Stimulated activated CD4-positive, alpha-beta T cell treated with anti-CD3 and anti-CD28 coated beads, TNF-alpha, amount 100 ng/mL, for 1 hour (primary cell): ENCODE data around the gene WDR82.
A peak's percentile ranks its signal among the peaks of the same experiment; 100 is the strongest.
"Not testable (repeated sequence)": the region's sequence is repeated elsewhere in the genome, so short reads cannot be mapped to it uniquely, and the experiment has no call there.

Experiments used
- DNase-seq, 3 donors: peaks; one replicate each; pipeline ENCODE4 v3.0.0-alpha.2; 2020; ENCODE audit warnings: low read depth in 3 of 3, low spot score in 1 of 3

WDR82 gene

DNA sequence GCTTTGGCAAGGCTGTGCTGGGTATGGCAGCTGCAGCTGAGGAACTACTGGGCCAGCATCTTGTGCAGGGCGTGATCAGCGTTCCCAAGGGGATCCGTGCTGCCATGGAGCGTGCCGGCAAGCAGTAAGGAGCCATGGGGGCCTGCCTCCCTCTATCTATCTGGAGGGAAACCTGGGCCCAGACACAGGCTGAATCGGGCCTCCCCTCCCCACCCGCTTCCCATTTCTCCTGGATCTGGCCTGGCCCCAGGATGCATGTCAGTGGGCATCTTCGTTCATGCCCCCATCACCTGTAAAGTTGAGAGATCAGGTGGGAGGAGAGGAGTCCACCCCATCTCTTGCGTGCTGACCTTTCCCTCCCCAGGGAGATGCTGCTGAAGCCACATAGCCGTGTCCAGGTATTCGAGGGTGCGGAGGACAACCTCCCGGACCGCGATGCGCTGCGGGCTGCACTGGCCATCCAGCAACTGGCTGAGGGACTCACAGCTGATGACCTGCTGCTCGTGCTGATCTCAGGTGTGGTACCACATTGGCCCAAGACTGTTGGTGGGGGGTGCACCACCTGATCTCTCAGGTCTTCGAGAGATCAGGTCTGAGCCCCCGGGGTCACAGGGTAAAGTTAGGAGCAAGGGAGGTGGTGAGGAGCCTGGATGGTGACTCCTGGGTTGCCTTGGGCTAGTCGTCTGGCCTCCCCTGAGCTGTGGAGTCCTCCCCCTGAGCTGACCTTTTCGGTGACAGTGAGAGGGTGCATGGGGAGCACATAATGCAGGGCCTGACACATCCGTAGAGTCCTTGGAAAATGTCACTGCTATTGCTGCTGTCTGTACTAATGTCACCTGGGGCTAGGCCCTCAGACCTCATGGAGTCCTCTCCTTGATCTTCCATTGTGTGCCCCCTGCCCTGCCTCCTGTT lies 12.4 kb upstream of the WDR82 start:
- DNase-seq: no peak

DNA sequence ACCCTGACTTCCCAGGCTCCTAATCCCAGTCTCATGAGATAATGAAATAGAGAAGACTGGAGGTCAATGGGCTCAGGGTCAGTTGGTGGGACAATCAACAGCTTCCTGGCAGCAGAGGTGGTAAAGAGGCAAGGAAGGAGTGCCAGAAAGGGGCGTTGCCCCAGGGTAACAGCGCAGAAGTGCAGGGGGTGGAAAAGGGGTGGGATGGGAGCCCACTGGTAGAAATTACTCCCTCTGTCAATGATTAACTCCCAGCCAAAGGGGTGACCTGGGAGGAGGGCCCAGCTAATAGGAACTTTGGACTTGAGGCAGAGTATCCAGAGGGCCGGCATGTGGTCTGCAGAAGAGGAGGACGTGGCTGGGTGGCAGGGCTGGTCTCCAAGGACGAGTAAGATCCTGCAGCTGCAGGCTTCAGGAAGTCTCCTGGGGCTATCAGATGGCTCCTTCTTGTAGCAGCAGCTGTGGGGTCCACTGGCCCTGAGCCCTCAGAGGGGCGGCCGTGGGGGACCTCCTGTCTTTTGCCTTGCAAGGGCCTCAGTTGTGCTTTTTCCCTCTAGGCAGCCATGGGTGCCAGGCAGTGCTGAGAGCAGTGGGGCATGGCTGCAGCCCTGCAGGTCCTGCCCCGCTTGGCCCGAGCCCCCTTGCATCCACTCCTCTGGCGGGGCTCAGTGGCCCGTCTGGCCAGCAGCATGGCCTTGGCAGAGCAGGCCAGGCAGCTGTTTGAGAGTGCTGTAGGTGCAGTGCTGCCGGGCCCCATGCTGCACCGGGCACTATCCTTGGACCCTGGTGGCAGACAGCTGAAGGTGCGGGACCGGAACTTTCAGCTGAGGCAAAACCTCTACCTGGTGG lies 11.5 kb upstream of the WDR82 start:
- DNase-seq: no peak

DNA sequence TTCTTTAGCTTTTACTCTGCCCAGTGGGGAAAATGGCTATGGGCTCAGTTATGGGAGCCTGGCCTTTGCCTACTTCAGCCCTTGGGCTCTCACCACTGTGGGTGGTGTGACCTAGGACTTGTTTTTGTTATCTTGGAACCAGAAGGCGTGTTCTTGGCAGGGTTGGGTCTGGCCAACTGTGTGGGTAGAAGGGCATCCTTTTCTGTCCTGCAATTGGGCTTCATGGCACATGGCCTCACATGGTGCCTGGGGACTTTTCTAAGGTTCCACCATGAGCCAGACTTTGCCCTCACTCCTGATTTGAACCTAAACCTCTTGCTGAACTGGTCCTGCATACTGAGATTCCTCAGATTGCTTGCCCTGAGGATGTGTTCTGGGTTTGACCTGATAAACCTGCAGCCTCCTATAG lies 10.9 kb upstream of the WDR82 start:
- DNase-seq: no peak

DNA sequence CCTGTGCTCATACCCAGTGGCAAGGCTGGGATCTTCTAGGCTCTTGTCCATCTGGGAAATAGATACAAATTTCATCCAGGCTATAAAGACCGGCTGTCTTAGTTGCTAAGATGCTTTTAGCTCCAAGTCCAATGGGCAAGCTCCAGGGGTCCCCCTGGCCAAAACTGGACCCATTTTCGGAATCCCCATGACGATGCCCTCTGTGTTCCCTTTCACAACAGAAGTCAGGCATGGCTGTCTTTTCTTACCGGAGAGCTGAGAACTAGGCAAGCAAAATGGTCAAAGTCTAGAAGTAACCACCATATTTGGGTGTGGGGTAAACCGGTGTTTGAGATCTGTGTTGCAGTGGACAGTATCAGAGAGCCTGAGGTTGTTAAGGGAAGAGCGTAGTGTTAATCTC lies 10.2 kb upstream of the WDR82 start:
- no peak for DNase-seq

DNA sequence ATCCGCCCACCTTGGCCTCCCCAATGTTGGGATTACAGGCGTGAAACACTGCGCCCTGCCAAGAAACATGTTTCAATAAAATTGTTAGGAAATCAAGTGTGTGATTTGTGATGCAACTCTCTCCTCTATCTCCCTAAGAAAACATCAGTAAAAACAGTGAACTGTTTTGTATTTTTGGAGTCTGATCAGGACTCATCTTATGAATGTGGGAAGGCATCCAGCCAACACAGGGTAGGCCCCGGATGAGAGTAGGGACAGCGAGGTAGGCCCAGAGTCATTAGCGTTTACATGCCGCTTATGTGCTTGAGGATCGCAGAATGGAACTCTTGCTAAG lies 8.3 kb upstream of the WDR82 start:
- DNase-seq: no peak

DNA sequence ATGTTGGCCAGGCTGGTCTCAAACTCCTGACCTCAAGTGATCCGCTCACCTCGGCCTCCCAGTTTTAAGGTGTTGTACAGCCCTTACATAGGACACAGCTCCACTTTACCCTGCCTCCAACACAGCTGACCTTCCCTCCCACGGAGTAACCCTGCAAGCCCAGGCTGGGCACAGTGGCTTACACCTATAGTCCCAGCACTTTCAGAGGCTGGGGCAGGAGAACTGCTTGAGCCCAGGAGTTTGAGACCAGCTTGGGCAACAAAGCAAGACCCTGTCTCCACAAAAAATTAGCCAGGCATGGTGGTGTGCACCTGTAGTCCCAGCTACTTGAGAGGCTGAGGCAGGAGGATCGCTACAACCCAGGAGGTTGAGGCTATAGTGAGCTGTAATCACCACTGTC lies 5.6 kb upstream of the WDR82 start:
- not testable (repeated sequence) for DNase-seq

DNA sequence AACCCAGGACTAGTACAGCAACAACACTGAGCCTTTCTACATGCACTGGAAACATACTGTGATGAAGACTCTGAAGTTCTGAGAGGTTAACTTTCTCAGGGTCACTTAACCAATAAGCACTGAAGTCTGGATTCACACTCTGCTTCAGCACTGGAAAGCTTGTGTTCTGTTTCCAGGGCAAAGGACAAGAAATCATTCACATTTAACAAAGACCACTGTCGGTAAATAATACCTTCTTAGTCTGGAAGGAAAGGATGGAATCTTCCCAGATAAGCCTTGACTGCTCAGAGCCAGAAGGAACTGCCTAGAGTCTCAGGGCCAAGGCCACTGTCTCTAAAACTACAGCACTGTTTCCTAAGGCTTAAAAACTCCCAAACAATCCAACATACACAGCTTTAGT lies 4.9 kb upstream of the WDR82 start:
- DNase-seq: no peak

DNA sequence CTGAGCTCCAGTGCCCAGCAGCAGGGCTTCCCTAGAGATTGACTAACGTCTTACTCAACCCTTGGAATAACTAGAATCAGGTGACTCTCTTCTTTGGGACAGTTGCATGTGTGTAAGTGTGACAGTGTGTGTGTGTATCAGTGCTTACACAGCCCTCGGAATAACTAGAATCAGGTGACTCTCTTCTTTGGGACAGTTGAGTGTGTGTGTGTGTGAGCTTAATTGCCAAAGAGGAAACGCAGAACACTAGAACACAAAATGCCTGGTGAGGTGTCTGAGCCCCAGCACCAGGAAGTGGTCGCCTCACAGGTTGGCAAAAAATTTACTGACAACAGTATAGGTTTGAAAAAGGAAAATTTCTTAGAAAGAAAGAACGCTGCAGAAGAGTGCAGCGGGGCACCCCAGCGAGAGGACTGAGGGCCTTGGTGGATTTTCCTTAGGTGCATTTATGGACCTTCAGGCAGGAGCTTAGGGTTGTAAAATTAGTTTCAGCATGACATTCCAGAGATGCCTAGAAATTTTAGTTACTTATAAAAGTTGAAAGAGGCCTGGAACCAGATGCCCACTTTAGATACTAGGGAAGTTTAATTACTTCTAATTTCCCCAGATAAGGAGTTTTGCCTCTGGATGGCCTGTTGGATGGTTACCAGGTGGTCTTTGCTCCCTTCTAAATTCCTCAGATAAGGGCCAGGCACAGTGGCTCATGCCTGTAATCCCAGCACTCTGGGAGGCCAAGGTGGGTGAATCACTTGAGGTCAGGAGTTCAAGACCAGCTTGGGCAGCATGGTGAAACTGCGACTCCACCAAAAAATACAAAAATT lies 3.7 kb upstream of the WDR82 start:
- DNase-seq: no peak

DNA sequence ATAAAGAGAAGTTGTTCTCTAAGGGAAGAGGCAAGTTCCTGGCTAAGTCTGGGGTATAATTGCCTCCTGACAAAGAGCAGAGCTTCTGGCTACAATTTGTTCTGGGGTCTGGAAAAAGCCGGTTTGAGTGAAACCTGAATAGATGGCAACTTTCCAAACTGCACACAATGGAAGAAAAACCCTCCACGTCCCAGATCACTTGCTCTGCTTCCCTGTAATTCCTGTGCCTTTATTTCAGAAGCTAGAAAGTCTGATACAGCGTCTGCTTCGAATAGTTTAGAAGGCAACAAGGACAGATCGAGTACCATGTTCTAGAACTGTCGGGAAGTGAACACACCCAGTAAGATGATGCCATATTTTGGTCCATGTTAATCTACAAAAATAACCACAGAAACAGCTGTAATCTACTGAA lies 1.6 kb upstream of the WDR82 start:
- no peak for DNase-seq

DNA sequence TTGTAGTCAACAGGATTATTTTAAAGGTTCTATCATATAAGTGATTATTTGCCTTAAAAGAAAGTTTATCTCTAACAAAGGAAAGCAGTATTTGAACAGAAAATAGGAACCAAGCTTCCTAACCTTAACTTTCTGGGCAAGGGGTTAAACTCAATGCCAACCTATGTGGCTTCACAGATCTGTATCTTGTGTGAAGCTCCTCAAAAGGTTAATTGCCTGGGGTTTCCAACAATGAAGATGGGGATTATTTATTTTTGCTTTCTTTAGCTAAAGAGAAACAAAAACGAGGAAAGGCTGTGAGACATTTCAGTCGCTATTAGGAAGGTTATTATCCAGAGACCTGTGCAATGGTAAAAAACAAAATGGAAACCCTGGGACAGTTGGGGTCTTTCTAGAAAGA lies 1.1 kb upstream of the WDR82 start:
- no peak for DNase-seq

DNA sequence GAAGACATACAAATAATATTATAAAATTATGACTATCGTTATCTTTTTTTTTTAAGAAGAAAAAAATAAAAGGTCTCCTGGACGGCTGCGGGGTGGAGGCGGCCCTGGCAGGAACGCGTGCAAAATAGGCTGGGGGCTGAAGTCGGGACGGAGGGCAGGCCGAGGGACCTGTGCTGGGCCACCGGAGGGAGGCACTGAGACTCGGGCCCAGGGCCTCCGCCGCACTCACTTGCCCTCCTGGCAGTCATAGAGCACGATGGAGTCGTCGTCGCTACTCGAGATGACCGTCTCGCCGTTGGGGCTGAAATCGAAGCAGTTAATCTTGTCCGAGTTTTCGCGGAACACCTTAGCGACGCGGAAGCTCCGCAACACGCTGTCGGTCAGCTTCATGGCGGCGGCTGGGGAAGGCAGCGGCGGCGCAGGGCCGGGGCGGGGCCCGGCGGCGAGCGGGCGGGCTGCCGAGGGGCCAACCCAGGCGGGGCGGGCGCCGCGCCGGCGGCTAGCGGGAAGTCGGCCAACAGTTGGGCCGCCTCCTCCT lies 408 bp downstream of the WDR82 start:
- DNase-seq: peak in 1 of 3 donors; percentile 55

DNA sequence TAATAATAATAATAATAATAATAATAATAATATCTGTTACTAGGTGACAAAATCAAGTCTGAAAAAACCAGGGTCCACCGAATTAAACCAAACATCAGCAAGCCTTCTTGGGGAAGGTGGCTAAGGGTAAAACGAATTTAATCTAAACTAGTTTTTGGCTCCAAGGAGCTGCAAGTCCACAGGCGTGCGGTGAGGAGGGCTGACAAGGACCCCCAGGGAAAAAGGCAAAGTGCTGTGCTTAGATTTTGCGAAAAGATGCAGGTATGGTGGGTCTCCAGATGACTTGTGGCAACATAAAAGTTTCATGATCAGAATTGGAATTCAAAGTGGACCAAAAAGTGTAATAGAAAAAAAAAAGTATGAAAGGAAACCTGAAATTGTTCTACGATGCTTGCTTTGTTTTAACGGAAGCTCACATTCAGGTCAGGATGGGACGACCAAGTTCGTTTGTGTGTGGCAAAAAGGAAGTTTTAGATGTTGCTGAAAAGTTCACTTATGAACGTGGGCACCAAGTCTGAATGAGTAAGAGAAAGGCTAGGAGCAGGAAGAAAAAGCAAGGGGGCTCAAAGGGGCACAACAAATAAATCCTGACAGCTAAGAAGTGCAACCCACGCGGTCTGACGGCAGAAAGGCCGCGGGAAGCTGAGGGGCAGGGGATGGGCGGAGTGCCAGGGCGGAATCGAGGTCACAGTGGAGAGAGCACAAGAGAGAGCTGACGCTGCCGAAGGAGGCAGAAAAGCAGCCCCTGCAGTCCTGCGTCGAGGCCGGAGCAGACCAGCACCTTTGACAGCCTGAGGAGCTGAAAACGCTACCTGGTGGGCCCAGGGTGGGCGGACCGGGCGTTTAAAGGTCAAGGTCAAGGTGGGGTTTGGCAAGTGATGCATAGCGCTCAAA lies 1.1 kb downstream of the WDR82 start:
- DNase-seq: peak; percentile 26 to 63 (median 38)

DNA sequence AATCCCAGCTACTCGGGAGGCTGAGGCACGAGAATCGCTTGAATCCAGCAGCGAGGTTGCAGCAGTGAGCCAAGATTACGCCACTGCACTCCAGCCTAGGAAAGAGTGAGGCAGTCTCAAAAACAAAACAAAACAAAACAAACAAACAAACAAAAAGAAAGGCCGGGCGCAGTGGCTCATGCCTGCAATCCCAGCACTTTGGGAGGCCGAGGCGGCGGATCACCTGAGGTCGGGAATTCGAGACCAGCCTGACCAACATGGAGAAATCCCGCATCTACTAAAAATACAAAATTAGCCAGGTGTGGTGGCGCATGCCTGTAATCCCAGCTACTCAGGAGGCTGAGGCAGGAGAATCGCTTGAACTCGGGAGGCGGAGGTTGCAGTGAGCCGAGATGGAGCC lies 3.7 kb downstream of the WDR82 start:
- DNase-seq: not testable (repeated sequence)

DNA sequence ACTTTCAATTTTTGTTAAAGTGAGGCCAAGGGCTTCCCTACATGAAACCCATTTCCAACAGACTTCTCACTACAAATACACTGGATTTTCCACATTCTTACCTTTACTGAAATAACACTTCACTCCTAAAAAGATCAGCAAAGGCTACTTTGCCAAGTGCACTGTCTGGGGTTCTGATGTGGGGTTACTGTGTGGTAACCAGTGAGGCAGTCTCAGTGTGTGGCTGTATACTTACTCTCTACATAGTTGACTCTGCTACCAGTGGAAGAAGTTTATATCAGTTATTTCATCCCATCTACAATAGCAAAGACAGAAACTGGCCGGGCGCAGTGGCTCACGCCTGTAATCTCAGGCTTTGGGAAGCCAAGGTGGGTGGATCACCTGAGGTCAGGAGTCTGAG lies 5.6 kb downstream of the WDR82 start:
- no peak for DNase-seq

DNA sequence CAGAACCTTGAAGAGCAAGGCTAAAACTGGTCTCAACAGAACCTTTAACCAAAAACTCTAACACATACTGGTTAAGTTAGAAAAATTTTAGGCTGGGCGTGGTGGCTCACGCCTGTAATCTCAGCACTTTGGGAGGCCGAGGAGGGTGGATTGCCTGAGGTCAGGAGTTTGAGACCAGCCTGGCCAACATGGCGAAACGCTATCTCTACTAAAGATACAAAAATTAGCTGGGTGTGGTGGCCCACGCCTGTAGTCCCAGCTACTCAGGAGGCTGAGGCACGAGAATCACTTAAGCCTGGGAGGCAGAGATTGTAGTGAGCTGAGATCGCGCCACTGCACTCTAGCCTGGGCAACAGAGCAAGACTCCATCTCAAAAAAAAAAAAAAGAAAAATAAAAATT lies 6.3 kb downstream of the WDR82 start:
- not testable (repeated sequence) for DNase-seq

DNA sequence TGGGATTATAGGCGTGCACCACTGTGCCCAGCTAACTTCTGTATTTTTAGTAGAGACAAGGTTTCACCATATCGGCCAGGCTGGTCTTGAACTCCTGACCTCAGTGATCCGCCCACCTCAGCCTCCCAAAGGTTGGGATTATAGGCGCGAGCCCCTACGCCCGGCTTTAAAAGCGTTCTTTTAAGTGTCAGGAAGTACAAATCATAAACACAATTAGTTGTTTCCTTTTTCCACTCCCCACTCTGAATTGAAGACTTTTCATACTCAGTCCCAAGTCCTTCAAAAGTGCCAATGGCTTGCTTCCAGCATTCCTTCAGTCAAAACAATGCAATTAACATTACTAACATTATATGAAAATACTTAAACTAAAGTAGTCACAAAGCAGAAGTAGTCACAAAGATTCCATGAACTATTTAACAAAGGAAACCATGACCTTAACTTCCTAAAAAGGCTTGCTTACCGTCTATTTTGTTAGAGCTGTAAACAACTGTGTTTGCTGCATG lies 8.1 kb downstream of the WDR82 start:
- DNase-seq: no peak

DNA sequence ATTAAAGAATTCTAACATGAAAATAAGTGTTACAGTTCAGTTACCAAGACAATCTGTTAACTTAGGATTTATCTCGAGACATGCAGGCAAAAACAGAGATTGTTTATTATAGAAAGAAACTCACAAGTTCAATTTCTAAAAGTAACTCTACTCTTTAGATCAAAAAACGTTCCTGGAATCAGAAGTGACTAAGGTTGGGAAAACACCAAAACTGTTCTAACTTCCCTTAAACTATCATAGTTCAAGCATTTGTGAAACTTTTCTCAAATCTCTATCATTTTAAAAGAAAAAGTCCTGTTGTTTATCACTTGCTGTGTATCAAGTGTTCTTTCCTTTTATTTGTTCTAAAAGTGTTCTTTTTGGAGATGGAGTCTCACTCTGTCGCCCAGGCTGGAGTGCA lies 8.7 kb downstream of the WDR82 start:
- DNase-seq: no peak

DNA sequence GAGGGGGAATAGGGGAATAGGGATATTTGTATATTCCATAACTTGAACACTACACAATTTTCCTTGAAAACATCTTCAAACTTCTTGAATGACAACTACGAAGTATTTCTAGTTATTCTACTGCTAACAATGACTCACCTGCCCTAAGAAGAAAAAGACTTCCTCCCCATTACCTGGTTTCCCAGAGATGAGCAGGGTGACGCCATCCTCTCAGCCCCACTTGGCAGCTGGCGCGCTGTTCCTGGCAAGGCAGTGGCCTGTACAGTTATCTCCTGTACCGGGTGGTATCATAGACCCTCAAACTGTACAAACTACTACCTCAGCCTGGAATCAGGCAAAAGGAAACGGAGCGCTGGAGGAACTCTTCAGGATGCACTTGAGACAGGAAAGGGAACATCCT lies 10.4 kb downstream of the WDR82 start:
- DNase-seq: no peak

DNA sequence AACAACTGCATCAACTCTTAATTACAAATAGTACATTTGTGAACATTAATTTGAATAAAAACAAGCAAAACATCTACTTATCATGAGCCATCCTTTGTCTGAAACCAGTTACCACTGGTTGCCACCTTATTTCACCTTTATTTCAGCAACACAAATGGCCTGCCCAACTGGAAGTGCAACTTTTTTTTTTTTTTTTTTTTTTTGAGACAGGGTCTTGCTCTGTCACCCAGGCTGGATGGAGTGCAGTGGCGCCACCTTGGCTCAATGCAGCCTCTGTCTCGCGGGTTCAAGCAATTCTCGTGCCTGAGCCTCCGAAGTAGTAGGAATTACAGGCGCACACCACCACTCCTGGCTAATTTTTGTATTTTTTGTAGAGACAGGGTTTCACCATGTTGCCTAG lies 13.1 kb downstream of the WDR82 start:
- no peak for DNase-seq

DNA sequence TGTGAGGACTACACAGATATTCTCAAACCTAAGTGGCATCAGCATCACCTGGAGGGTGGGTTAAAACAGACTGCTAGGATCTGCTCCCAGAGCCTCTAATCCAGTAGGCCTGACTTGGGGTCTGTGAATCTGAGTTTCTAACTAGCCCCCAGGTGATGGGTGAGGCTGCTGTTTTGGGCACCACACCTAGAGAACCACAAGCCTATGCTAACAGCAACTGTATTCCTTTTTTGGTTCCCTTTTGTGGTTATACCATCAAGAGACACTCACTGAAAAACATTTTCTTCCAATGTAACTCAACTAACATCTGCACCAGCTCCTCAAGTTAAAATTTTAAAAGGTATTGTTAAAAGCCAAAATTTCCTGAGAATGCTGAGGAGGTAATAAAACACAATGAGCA lies 16.0 kb downstream of the WDR82 start:
- no peak for DNase-seq
